Caco-2 (cell line): ENCODE results near the gene RHCG. TPM values are rescaled to one million over a fixed set of nuclear protein-coding genes. Genes with fewer than 3 reads are reported as not detected.
A peak's percentile ranks its signal among the peaks of the same experiment; 100 is the strongest.

Experiments
- Bru-seq: library from RNA; stranded (reverse); fragments of 400-500 nt; gene quantifications from one replicate; lab custom pipeline; 2021; lab: Mats Ljungman, UMichigan
- BruChase-seq, 2 experiments: library from RNA; stranded (reverse); fragments of 400-500 nt; gene quantifications; one replicate each; lab custom pipeline; 2021; lab: Mats Ljungman, UMichigan
- BruUV-seq: library from RNA; stranded (reverse); fragments of 400-500 nt; replicated peaks from 2 replicates; lab custom pipeline; 2021; lab: Mats Ljungman, UMichigan
- CTCF ChIA-PET: fragments of 300-600 bp; sonication (Branson Sonifier 250); formaldehyde crosslinking; loops from one replicate; lab custom pipeline; 2022; ENCODE audit warnings: antibody characterized with exemption; lab: Charles Lee
- POLR2A ChIA-PET: fragments of 300-600 bp; sonication (Branson Sonifier 250); formaldehyde crosslinking; loops from one replicate; lab custom pipeline; 2022; ENCODE audit warnings: antibody characterized with exemption; lab: Charles Lee
- DNase-seq, 2 experiments: peaks; one replicate each; pipeline versions ENCODE4 v3.0.0 to v3.0.0-alpha.2; 2020 to 2022
- H3K27me3 ChIP-seq: replicated peaks from 2 replicates; pipeline ENCODE4 v1.6.0; 2011; ENCODE audit warnings: low read length; ENCODE audit not compliant: control insufficient read depth, insufficient read depth
- H3K36me3 ChIP-seq: 2 replicates; pipeline ENCODE4 v1.5.1; 2011; ENCODE audit warnings: low read length; ENCODE audit not compliant: control insufficient read depth, insufficient read depth
- H3K4me1 ChIP-seq: fragments of 250-450 bp; sonication (Bioruptor Pico); 2 replicates; pipeline ENCODE4 v1.5.1; 2020; ENCODE audit warnings: mild to moderate bottlenecking
- H3K4me3 ChIP-seq: 2 replicates; pipeline ENCODE4 v1.5.1; 2011; ENCODE audit warnings: low read depth, mild to moderate bottlenecking, control low read depth, low read length
- H3K9me3 ChIP-seq: fragments of 250-450 bp; sonication (Bioruptor Pico); 2 replicates; pipeline ENCODE4 v1.5.1; 2020; ENCODE audit warnings: mild to moderate bottlenecking, moderate library complexity
- H3K27ac Mint-ChIP-seq: one replicate; pipeline ENCODE4 v1.8.0; 2022; ENCODE audit warnings: mixed read lengths; ENCODE audit not compliant: unreplicated experiment
- H3K27me3 Mint-ChIP-seq: one replicate; pipeline ENCODE4 v1.8.0; 2022; ENCODE audit warnings: mixed read lengths; ENCODE audit not compliant: insufficient read depth, unreplicated experiment
- H3K36me3 Mint-ChIP-seq: one replicate; pipeline ENCODE4 v1.8.0; 2022; ENCODE audit warnings: mild to moderate bottlenecking, mixed read lengths; ENCODE audit not compliant: insufficient read depth, unreplicated experiment
- H3K4me1 Mint-ChIP-seq: one replicate; pipeline ENCODE4 v1.8.0; 2022; ENCODE audit warnings: low read depth, mixed read lengths; ENCODE audit not compliant: unreplicated experiment
- H3K4me3 Mint-ChIP-seq: one replicate; pipeline ENCODE4 v1.8.0; 2022; ENCODE audit warnings: mild to moderate bottlenecking, moderate library complexity, mixed read lengths; ENCODE audit not compliant: unreplicated experiment
- H3K9me3 Mint-ChIP-seq: one replicate; pipeline ENCODE4 v1.8.0; 2022; ENCODE audit warnings: mixed read lengths; ENCODE audit not compliant: unreplicated experiment
- intact Hi-C: fragments of 100-400 bp; cut with micrococcal nuclease; formaldehyde crosslinking; loops from one replicate; pipeline ENCODE4 v1.10.0; 2022; ENCODE audit not compliant: unreplicated experiment
- long read RNA-seq: library from polyadenylated mRNA; stranded (forward); transcript quantifications from one replicate; pipeline ENCODE4 v2.0.0, GENCODE V29; 2022
- total RNA-seq: library from RNA; stranded (reverse); gene quantifications from 2 replicates; pipeline ENCODE4 v1.2.3, GENCODE V29; 2022
- TF ChIP-seq, protein P1 (sequence below), 2 experiments: fragments of 200-600 bp in 1 of 2; IDR thresholded peaks; 1 replicate in 1 of 2; 2 replicates in 1 of 2; pipeline versions ENCODE4 v1.5.1 to v1.8.0; 2011 to 2022; ENCODE audit warnings: antibody characterized with exemption in 1 of 2, control low read depth in 1 of 2, inconsistent platforms in 1 of 2, low read depth in 1 of 2, low read length in 1 of 2, mild to moderate bottlenecking in 1 of 2, moderate library complexity in 1 of 2; ENCODE audit not compliant: insufficient read depth in 1 of 2, severe bottlenecking in 1 of 2, unreplicated experiment in 1 of 2

RHCG gene
- total RNA-seq, result not detected in 2 replicates
- Bru-seq, nascent RNA, result percentile 8 among the genes with signal in this experiment
- percentile 4 among the genes with signal in this experiment for BruChase-seq, experiment 1, labeled RNA remaining after a 2-hour chase
- BruChase-seq, experiment 2, labeled RNA remaining after a 6-hour chase, result percentile 4 among the genes with signal in this experiment
- long read RNA-seq, result 0 reads

DNA sequence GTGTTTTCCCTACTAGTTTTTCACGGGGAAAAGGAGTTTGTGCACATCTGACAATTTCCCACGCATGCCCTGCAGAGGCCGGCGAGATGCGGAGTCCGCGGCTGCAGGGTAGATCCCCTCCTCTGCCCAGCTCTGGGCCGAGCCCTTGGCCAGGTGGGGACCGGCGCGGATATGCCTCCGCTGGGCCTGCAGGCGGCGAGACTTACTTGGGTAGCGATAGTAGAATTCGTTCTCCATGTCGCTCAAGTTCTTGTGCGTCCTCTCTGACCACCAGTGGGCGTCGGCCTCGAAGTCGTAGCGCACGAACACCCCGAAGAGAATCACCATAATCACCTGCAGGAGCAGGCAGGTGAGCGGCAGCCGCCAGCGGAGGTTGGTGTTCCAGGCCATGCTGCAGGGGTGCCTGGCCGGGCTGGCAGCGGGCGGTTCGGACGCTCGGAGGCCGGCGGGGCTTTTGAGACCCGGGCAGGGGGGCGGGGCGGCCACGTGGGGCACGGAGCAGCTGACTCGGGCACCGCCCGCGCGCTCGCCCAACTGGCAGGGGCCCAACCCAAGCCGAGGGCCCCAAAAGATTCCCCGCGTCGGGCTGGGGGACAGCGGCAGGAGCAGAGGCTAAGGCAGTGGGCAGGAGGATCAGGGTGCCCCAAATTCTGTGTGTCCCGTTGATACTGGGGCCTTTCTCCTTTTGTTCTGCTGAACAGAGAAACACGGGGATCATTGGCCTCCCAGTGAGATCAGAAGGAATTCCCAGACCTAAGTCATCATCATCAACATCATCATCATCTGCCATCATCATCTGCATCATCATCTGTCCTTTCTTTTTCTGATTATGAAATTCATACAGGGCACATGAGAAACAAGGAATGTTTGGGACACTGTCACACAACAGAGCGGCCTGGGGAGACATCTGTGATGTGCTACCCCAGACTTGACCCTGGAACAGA is at the start of gene RHCG:
RHCG (minus strand) TSS at position 429 of the 944 bp plus-strand sequence; CDS start at position 390, 39 bp downstream.
- Mint-ChIP-seq H3K27ac (no peak within 1 kb of the TSS), H3K36me3 (no peaks in the 10 kb centered on the region), H3K9me3 (no peaks in the 10 kb centered on the region), H3K4me1 (no peaks in the 10 kb centered on the region), H3K4me3 (peak within 1 kb of the TSS; percentile 68), H3K27me3 (no peaks in the 10 kb centered on the region)
- ChIA-PET CTCF (interaction anchor here (0.5 to 1.2 kb wide), 3 partner anchors 9 to 54 kb away, joined by 3 to 4 read pairs (median 3); no protein-coding TSS in a partner anchor), POLR2A (no interaction called here)
- no peaks in the 10 kb centered on the region for H3K4me1 ChIP-seq
- H3K4me3 ChIP-seq, result peak within 1 kb of the TSS; percentile 40
- H3K36me3 ChIP-seq, result no peaks in the 10 kb centered on the region
- BruUV-seq, result no TSS peak
- TF ChIP-seq, protein P1, sequence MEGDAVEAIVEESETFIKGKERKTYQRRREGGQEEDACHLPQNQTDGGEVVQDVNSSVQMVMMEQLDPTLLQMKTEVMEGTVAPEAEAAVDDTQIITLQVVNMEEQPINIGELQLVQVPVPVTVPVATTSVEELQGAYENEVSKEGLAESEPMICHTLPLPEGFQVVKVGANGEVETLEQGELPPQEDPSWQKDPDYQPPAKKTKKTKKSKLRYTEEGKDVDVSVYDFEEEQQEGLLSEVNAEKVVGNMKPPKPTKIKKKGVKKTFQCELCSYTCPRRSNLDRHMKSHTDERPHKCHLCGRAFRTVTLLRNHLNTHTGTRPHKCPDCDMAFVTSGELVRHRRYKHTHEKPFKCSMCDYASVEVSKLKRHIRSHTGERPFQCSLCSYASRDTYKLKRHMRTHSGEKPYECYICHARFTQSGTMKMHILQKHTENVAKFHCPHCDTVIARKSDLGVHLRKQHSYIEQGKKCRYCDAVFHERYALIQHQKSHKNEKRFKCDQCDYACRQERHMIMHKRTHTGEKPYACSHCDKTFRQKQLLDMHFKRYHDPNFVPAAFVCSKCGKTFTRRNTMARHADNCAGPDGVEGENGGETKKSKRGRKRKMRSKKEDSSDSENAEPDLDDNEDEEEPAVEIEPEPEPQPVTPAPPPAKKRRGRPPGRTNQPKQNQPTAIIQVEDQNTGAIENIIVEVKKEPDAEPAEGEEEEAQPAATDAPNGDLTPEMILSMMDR (IDR thresholded peaks at IDR 0.05; ENCODE audit: insufficient read depth in 1 of 2, low read depth in 1 of 2, low read length in 1 of 2, severe bottlenecking in 1 of 2, unreplicated experiment in 1 of 2), result peak; percentile 60 to 85
- H3K27me3 ChIP-seq, result no peaks in the 10 kb centered on the region
- intact Hi-C loops, result loop anchor here (1.0 kb wide), 1 partner anchor 60 kb away; no protein-coding TSS in a partner anchor
- no peaks in the 10 kb centered on the region for H3K9me3 ChIP-seq
- peak; percentile 82 to 85 for DNase-seq

GRCh38 chr15:89543389-89543788 is 47.0 kb upstream of the RHCG start:
- POLR2A ChIA-PET, result no interaction called here
- peaks cover 16% of the 10 kb centered on the region for H3K27me3 Mint-ChIP-seq
- Histone ChIP-seq H3K9me3 (no peaks in the 10 kb centered on the region), H3K4me3 (no peak overlapping the region), H3K27me3 (no peaks in the 10 kb centered on the region), H3K4me1 (no peaks in the 10 kb centered on the region), H3K36me3 (no peaks in the 10 kb centered on the region)
- H3K27ac Mint-ChIP-seq, result no peak overlapping the region
- no peak for DNase-seq
- H3K4me3 Mint-ChIP-seq, result no peak overlapping the region
- intact Hi-C loops, result no loop called here
- BruUV-seq, result no TSS peak
- H3K4me1 Mint-ChIP-seq, result no peaks in the 10 kb centered on the region
- CTCF ChIA-PET, result no interaction called here
- TF ChIP-seq, protein P1 (IDR thresholded peaks at IDR 0.05; ENCODE audit: insufficient read depth in 1 of 2, low read depth in 1 of 2, low read length in 1 of 2, severe bottlenecking in 1 of 2, unreplicated experiment in 1 of 2), result no peak
- H3K9me3 Mint-ChIP-seq, result peaks cover 8% of the 10 kb centered on the region
- no peaks in the 10 kb centered on the region for H3K36me3 Mint-ChIP-seq

DNA sequence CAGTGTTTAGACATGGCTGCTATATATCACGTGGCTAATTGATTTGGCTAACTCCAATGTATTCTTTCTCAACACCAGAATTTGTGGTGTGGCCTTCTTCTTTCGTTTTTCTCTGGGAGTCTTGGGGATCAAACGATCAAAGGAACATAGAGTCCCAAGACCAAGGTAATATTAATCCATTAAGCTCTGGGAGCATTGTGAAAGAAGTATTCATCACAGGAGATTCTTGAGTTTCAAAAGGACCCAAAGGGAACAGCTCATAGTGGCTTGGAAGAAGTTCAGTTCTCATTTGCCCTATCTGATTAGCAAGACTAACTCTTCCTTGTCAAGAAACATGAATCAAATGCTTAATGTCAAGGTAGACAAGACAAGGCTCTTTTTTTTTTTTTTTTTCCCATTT is 46.0 kb upstream of the RHCG start:
- Mint-ChIP-seq H3K27ac (no peak overlapping the region), H3K9me3 (peaks cover 8% of the 10 kb centered on the region), H3K27me3 (peaks cover 16% of the 10 kb centered on the region), H3K4me3 (no peak overlapping the region), H3K4me1 (no peaks in the 10 kb centered on the region), H3K36me3 (no peaks in the 10 kb centered on the region)
- Histone ChIP-seq H3K27me3 (no peaks in the 10 kb centered on the region), H3K36me3 (no peaks in the 10 kb centered on the region), H3K4me1 (no peaks in the 10 kb centered on the region), H3K9me3 (no peaks in the 10 kb centered on the region), H3K4me3 (no peak overlapping the region)
- ChIA-PET POLR2A (no interaction called here), CTCF (no interaction called here)
- no peak for DNase-seq
- intact Hi-C loops, result no loop called here
- TF ChIP-seq, protein P1 (IDR thresholded peaks at IDR 0.05; ENCODE audit: insufficient read depth in 1 of 2, low read depth in 1 of 2, low read length in 1 of 2, severe bottlenecking in 1 of 2, unreplicated experiment in 1 of 2), result no peak
- no TSS peak for BruUV-seq
